GM12878 (cell line): ENCODE measurements around the gene NRG2. TPM values are rescaled to one million over a fixed set of nuclear protein-coding genes. Genes with fewer than 3 reads are reported as not detected.

Experiments
- ATF7 ChIP-seq: fragments of 450-650 bp; IDR thresholded peaks from 2 replicates; pipeline ENCODE4 v1.6.1; 2016; ENCODE audit warnings: low read depth, mild to moderate bottlenecking
- CBX5 ChIP-seq: sonication (generic); IDR thresholded peaks from 2 replicates; pipeline ENCODE4 v1.6.1; 2016; ENCODE audit warnings: low read depth, moderate library complexity, mild to moderate bottlenecking, inconsistent platforms
- MTA3 ChIP-seq: IDR thresholded peaks from 2 replicates; pipeline ENCODE4 v1.6.1; 2012; ENCODE audit warnings: low read length, inconsistent platforms, borderline replicate concordance
- MYB ChIP-seq: fragments of 150-350 bp; IDR thresholded peaks from 2 replicates; pipeline ENCODE4 v1.6.1; 2014; ENCODE audit warnings: mild to moderate bottlenecking, low read depth, low read length, borderline replicate concordance
- PAX8 ChIP-seq: fragments of 450-650 bp; IDR thresholded peaks from 2 replicates; pipeline ENCODE4 v1.6.1; 2017; ENCODE audit warnings: mild to moderate bottlenecking, moderate library complexity
- POLR2A ChIP-seq: IDR thresholded peaks from 2 replicates; pipeline ENCODE4 v1.6.1; 2011; ENCODE audit warnings: low read depth, mild to moderate bottlenecking, low read length
- SIN3A ChIP-seq: IDR thresholded peaks from 2 replicates; pipeline ENCODE4 v1.6.1; 2012; ENCODE audit warnings: low read depth, low read length, improper control_type of control experiment
- SPI1 ChIP-seq: IDR thresholded peaks from 2 replicates; pipeline ENCODE4 v1.6.1; 2011; ENCODE audit warnings: low read depth, mild to moderate bottlenecking, low read length, moderate library complexity, borderline replicate concordance; ENCODE audit not compliant: insufficient read depth
- ZNF622 ChIP-seq: fragments of 450-650 bp; IDR thresholded peaks from 2 replicates; pipeline ENCODE4 v1.6.1; 2017; ENCODE audit warnings: mild to moderate bottlenecking, inconsistent platforms
- polyA plus RNA-seq, 11 experiments: library from polyadenylated mRNA; depleted of rRNA in 4 of 11; unstranded in 6 of 11; stranded (reverse) in 5 of 11; fragments of >200 nt; fragmentation: Nextera tagmentation in 4 of 11; fragmentation: Illumina TruSeq in 1 of 11; extraction: Ambion mirVana in 4 of 11; extraction: Trizol in 1 of 11; gene quantifications; 1 replicate in 1 of 11; 2 replicates in 10 of 11; pipeline versions ENCODE4 v1.2.1 to v1.2.3, GENCODE V29; 2011 to 2016; ENCODE audit warnings: inconsistent platforms in 2 of 11, missing spikeins in 2 of 11, low read depth in 1 of 11
- total RNA-seq, 4 experiments: library from RNA; depleted of rRNA in 3 of 4; stranded (reverse); fragments of >200 nt in 3 of 4; fragmentation: Illumina TruSeq in 1 of 4; extraction: Trizol in 1 of 4; gene quantifications; 2 replicates each; pipeline versions ENCODE4 v1.2.1 to v1.2.3, GENCODE V29; 2013 to 2021
- TF ChIP-seq, protein P1 (sequence below): fragments of 450-650 bp; IDR thresholded peaks from 2 replicates; pipeline ENCODE4 v1.6.1; 2016; ENCODE audit warnings: mild to moderate bottlenecking, moderate library complexity, borderline replicate concordance
- TF ChIP-seq, protein P2 (sequence below): IDR thresholded peaks from 2 replicates; pipeline ENCODE4 v1.6.1; 2011; ENCODE audit warnings: low read depth, low read length, improper control_type of control experiment, borderline replicate concordance
- TF ChIP-seq, protein P3 (sequence below): IDR thresholded peaks from 2 replicates; pipeline ENCODE4 v1.6.1; 2012; ENCODE audit warnings: low read length, inconsistent platforms

Gene NRG2
- total and polyA plus RNA-seq, 10 of the 15 experiments (the other 5 are each of a cell fraction or from before 2014, with no cell fraction given) = 0.10 to 21.7 (median 9.6) TPM

DNA sequence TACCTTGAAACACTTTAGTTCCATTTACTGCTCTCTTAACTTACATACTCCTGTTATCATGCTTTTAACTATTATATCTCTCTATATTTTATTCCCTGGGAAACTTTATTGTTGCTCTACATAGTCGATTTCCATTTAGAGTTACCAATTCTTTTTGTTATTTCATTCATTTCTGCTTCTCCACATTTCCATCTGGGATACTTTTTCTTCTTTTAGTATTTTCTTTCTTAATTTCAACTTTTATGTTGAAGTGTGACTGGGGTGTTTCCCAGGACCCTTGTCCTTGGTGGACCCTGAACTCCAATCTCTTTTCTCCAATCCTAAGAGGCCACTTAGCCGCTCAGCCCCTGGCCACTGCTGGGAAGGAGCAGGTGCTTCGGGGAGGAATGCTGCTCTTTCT lies 211.5 kb downstream of the NRG2 start (continued):
- TF ChIP-seq, protein P1, sequence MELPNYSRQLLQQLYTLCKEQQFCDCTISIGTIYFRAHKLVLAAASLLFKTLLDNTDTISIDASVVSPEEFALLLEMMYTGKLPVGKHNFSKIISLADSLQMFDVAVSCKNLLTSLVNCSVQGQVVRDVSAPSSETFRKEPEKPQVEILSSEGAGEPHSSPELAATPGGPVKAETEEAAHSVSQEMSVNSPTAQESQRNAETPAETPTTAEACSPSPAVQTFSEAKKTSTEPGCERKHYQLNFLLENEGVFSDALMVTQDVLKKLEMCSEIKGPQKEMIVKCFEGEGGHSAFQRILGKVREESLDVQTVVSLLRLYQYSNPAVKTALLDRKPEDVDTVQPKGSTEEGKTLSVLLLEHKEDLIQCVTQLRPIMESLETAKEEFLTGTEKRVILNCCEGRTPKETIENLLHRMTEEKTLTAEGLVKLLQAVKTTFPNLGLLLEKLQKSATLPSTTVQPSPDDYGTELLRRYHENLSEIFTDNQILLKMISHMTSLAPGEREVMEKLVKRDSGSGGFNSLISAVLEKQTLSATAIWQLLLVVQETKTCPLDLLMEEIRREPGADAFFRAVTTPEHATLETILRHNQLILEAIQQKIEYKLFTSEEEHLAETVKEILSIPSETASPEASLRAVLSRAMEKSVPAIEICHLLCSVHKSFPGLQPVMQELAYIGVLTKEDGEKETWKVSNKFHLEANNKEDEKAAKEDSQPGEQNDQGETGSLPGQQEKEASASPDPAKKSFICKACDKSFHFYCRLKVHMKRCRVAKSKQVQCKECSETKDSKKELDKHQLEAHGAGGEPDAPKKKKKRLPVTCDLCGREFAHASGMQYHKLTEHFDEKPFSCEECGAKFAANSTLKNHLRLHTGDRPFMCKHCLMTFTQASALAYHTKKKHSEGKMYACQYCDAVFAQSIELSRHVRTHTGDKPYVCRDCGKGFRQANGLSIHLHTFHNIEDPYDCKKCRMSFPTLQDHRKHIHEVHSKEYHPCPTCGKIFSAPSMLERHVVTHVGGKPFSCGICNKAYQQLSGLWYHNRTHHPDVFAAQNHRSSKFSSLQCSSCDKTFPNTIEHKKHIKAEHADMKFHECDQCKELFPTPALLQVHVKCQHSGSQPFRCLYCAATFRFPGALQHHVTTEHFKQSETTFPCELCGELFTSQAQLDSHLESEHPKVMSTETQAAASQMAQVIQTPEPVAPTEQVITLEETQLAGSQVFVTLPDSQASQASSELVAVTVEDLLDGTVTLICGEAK = no peak
- no peak for TF ChIP-seq SIN3A
- TF ChIP-seq POLR2A = no peak
- TF ChIP-seq ZNF622 = no peak
- TF ChIP-seq MYB = no peak
- TF ChIP-seq SPI1 = no peak
- no peak for TF ChIP-seq ATF7
- TF ChIP-seq, protein P2, sequence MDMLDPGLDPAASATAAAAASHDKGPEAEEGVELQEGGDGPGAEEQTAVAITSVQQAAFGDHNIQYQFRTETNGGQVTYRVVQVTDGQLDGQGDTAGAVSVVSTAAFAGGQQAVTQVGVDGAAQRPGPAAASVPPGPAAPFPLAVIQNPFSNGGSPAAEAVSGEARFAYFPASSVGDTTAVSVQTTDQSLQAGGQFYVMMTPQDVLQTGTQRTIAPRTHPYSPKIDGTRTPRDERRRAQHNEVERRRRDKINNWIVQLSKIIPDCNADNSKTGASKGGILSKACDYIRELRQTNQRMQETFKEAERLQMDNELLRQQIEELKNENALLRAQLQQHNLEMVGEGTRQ = no peak
- no peak for TF ChIP-seq CBX5
- TF ChIP-seq, protein P3, sequence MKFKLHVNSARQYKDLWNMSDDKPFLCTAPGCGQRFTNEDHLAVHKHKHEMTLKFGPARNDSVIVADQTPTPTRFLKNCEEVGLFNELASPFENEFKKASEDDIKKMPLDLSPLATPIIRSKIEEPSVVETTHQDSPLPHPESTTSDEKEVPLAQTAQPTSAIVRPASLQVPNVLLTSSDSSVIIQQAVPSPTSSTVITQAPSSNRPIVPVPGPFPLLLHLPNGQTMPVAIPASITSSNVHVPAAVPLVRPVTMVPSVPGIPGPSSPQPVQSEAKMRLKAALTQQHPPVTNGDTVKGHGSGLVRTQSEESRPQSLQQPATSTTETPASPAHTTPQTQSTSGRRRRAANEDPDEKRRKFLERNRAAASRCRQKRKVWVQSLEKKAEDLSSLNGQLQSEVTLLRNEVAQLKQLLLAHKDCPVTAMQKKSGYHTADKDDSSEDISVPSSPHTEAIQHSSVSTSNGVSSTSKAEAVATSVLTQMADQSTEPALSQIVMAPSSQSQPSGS = no peak
- TF ChIP-seq MTA3 = no peak
- no peak for TF ChIP-seq PAX8
